Liver (tissue), 9 donors: ENCODE measurements around the gene CAMK1D. TPM values are rescaled to one million over a fixed set of nuclear protein-coding genes. Genes with fewer than 3 reads are reported as not detected.

Experiments used
- DNase-seq: peaks from one replicate; pipeline ENCODE4 v3.0.0-alpha.2; 2017; ENCODE audit warnings: low spot score
- H3K27ac ChIP-seq, 2 donors: one replicate each; pipeline ENCODE4 v1.7.0; 2013; ENCODE audit warnings: inconsistent platforms in 2 of 2, low read length in 2 of 2, control low read depth in 1 of 2, low read depth in 1 of 2, mild to moderate bottlenecking in 1 of 2
- H3K27me3 ChIP-seq, 4 donors: one replicate each; pipeline versions ENCODE4 v1.6.1 to v1.7.0; 2013; ENCODE audit warnings: low read length in 3 of 4, inconsistent platforms in 1 of 4, mild to moderate bottlenecking in 1 of 4, moderate library complexity in 1 of 4; ENCODE audit not compliant: control insufficient read depth in 4 of 4, insufficient read depth in 4 of 4
- H3K36me3 ChIP-seq, 4 donors: one replicate each; pipeline versions ENCODE4 v1.6.1 to v1.7.0; 2013; ENCODE audit warnings: low read length in 3 of 4, mild to moderate bottlenecking in 3 of 4, low read depth in 1 of 4, moderate library complexity in 1 of 4; ENCODE audit not compliant: control insufficient read depth in 4 of 4, insufficient read depth in 3 of 4
- H3K4me1 ChIP-seq, 4 donors: one replicate each; pipeline versions ENCODE4 v1.6.1 to v1.7.0; 2013; ENCODE audit warnings: low read length in 3 of 4, mild to moderate bottlenecking in 3 of 4, moderate library complexity in 1 of 4; ENCODE audit not compliant: control insufficient read depth in 4 of 4, insufficient read depth in 4 of 4
- H3K4me3 ChIP-seq, 3 donors: one replicate each; pipeline versions ENCODE4 v1.6.1 to v1.7.0; 2013; ENCODE audit warnings: low read length in 3 of 3, control low read depth in 1 of 3, low read depth in 1 of 3, mild to moderate bottlenecking in 1 of 3
- H3K9ac ChIP-seq, 2 donors: one replicate each; pipeline ENCODE4 v1.7.0; 2013; ENCODE audit warnings: low read length in 2 of 2, mild to moderate bottlenecking in 2 of 2, moderate library complexity in 2 of 2, control low read depth in 1 of 2, low read depth in 1 of 2
- H3K9me3 ChIP-seq, 4 donors: one replicate each; pipeline versions ENCODE4 v1.6.1 to v1.7.0; 2013; ENCODE audit warnings: low read length in 3 of 4; ENCODE audit not compliant: control insufficient read depth in 4 of 4
- ATF3 ChIP-seq: IDR thresholded peaks from 2 replicates; pipeline ENCODE4 v1.6.1; 2016; ENCODE audit warnings: antibody characterized with exemption
- CTCF ChIP-seq: fragments of 150-350 bp; IDR thresholded peaks from 2 replicates; pipeline ENCODE4 v1.5.1; 2017; ENCODE audit warnings: improper control_type of control experiment, low read depth, low read length; ENCODE audit not compliant: missing input control
- EGR1 ChIP-seq, 2 donors: IDR thresholded peaks; 2 replicates each; pipeline ENCODE4 v1.6.1; 2016 to 2018; ENCODE audit warnings: antibody characterized with exemption in 2 of 2, low read depth in 2 of 2
- FOXA1 ChIP-seq: IDR thresholded peaks from 2 replicates; pipeline ENCODE4 v1.6.1; 2016; ENCODE audit warnings: antibody characterized with exemption
- FOXA2 ChIP-seq: IDR thresholded peaks from 2 replicates; pipeline ENCODE4 v1.6.1; 2016; ENCODE audit warnings: antibody characterized with exemption
- GABPA ChIP-seq, 2 donors: IDR thresholded peaks in 1 of 2; conservative IDR thresholded peaks in 1 of 2; 2 replicates each; pipeline ENCODE4 v1.6.1; 2016; ENCODE audit warnings: antibody characterized with exemption in 2 of 2, mild to moderate bottlenecking in 1 of 2, moderate library complexity in 1 of 2
- HNF4A ChIP-seq, 2 donors: conservative IDR thresholded peaks; 2 replicates each; pipeline ENCODE4 v1.6.1; 2016; ENCODE audit warnings: antibody characterized with exemption in 2 of 2, mild to moderate bottlenecking in 2 of 2
- HNF4G ChIP-seq: IDR thresholded peaks from 2 replicates; pipeline ENCODE4 v1.6.1; 2016; ENCODE audit warnings: antibody characterized with exemption
- JUND ChIP-seq, 2 donors: IDR thresholded peaks; 2 replicates each; pipeline ENCODE4 v1.6.1; 2016; ENCODE audit warnings: antibody characterized with exemption in 2 of 2
- MAX ChIP-seq: IDR thresholded peaks from 2 replicates; pipeline ENCODE4 v1.6.1; 2016; ENCODE audit warnings: antibody characterized with exemption
- NR2F2 ChIP-seq: IDR thresholded peaks from 2 replicates; pipeline ENCODE4 v1.6.1; 2016; ENCODE audit warnings: antibody characterized with exemption
- RAD21 ChIP-seq, 2 donors: IDR thresholded peaks; 2 replicates each; pipeline ENCODE4 v1.6.1; 2016; ENCODE audit warnings: antibody characterized with exemption in 2 of 2, mild to moderate bottlenecking in 2 of 2
- REST ChIP-seq: IDR thresholded peaks from 2 replicates; pipeline ENCODE4 v1.6.1; 2016; ENCODE audit warnings: antibody characterized with exemption, mild to moderate bottlenecking
- RXRA ChIP-seq, 2 donors: IDR thresholded peaks; 2 replicates each; pipeline ENCODE4 v1.6.1; 2017 to 2018; ENCODE audit warnings: antibody characterized with exemption in 2 of 2, mild to moderate bottlenecking in 1 of 2
- SP1 ChIP-seq: IDR thresholded peaks from 2 replicates; pipeline ENCODE4 v1.6.1; 2018; ENCODE audit warnings: antibody characterized with exemption, mild to moderate bottlenecking
- TAF1 ChIP-seq: conservative IDR thresholded peaks from 2 replicates; pipeline ENCODE4 v1.6.1; 2016; ENCODE audit warnings: antibody characterized with exemption, mild to moderate bottlenecking
- YY1 ChIP-seq: IDR thresholded peaks from 2 replicates; pipeline ENCODE4 v1.6.1; 2016; ENCODE audit warnings: antibody characterized with exemption, mild to moderate bottlenecking
- ZBTB33 ChIP-seq: IDR thresholded peaks from 2 replicates; pipeline ENCODE4 v1.6.1; 2016; ENCODE audit warnings: antibody characterized with exemption
- WGBS: extraction: QIAGEN DNeasy Blood & Tissue Kit; methylation state at CpG from one replicate; pipeline ENCODE4 v1.1.7; 2013; 5-methylcytosine and 5-hydroxymethylcytosine counted together
- polyA plus RNA-seq, 2 donors: library from polyadenylated mRNA; stranded (reverse) in 1 of 2; unstranded in 1 of 2; fragments of 200-250 nt in 1 of 2; fragments of >200 nt in 1 of 2; fragmentation: Nextera tagmentation in 1 of 2; extraction: Ambion mirVana in 1 of 2; gene quantifications; one replicate each; pipeline versions ENCODE4 v1.2.1 to v1.2.3, GENCODE V29; 2013 to 2015
- total RNA-seq, 2 donors: library from RNA; depleted of rRNA; stranded (reverse); fragments of >200 nt; gene quantifications; one replicate each; pipeline ENCODE4 v1.2.3, GENCODE V29; 2014
- donor health status: healthy.
- donor health status: healthy.
- donor health status: healthy.
- donor health status: healthy.
- donor health status: healthy.

The CAMK1D gene
- total and polyA plus RNA-seq, 4 donors: 2.7 to 10.1 (median 4.2) TPM

GRCh38 chr10:12559578-12560178 lies 210.3 kb downstream of the CAMK1D start:
- no peak for TF ChIP-seq HNF4A (conservative IDR thresholded peaks at IDR 0.05)
- TF ChIP-seq ZBTB33: no peak
- TF ChIP-seq FOXA1: no peak
- TF ChIP-seq YY1: no peak
- no peak for TF ChIP-seq REST
- no peak for TF ChIP-seq EGR1 (IDR thresholded peaks at IDR 0.05; ENCODE audit: low read depth in 2 of 2)
- DNase-seq: no peak
- Histone ChIP-seq H3K27ac (no peak overlapping the region), H3K36me3 (peaks cover 0 to 4% (median 0%) of the 10 kb centered on the region in 4 donors), H3K4me1 (peaks cover 0 to 6% (median 0%) of the 10 kb centered on the region in 4 donors), H3K4me3 (no peak overlapping the region), H3K27me3 (no peaks in the 10 kb centered on the region), H3K9ac (no peak overlapping the region), H3K9me3 (no peaks in the 10 kb centered on the region)
- WGBS: 78% methylated on average over 11 of the region's 11 CpGs

- Histone ChIP-seq H3K27me3 (no peaks in the 10 kb centered on the region), H3K27ac (no peak overlapping the region), H3K9me3 (no peaks in the 10 kb centered on the region), H3K36me3 (no peaks in the 10 kb centered on the region), H3K9ac (no peak overlapping the region), H3K4me3 (no peak overlapping the region), H3K4me1 (peaks cover 0 to 8% (median 1%) of the 10 kb centered on the region in 4 donors)
- WGBS: 89% methylated on average over 8 of the region's 8 CpGs
- TF ChIP-seq FOXA1 (no peak), SP1 (no peak), MAX (no peak), JUND (IDR thresholded peaks at IDR 0.05) (no peak), GABPA (IDR thresholded peaks at IDR 0.05 in 1 of 2, conservative IDR thresholded peaks at IDR 0.05 in 1 of 2) (no peak), RAD21 (IDR thresholded peaks at IDR 0.05) (no peak), EGR1 (IDR thresholded peaks at IDR 0.05; ENCODE audit: low read depth in 2 of 2) (no peak), HNF4A (conservative IDR thresholded peaks at IDR 0.05) (no peak), YY1 (no peak), REST (no peak), FOXA2 (no peak), TAF1 (no peak), ATF3 (no peak), CTCF (no peak), NR2F2 (no peak), RXRA (IDR thresholded peaks at IDR 0.05) (no peak), HNF4G (no peak), ZBTB33 (no peak)
- DNase-seq: no peak
These were observed 212.0 kb downstream of the CAMK1D start for GRCh38 chr10:12561307-12561706.
